Osteoblast (primary cell): ENCODE measurements around the gene PARD6G. TPM values are rescaled to one million over a fixed set of nuclear protein-coding genes. Genes with fewer than 3 reads are reported as not detected.

Experiments
- DNase-seq: peaks from one replicate; pipeline ENCODE4 v3.0.0; 2011; ENCODE audit warnings: low spot score, mixed read lengths; ENCODE audit not compliant: insufficient read length; ENCODE audit errors: missing footprints
- H2AFZ ChIP-seq: 2 replicates; pipeline ENCODE4 v1.6.0; 2011; ENCODE audit warnings: mild to moderate bottlenecking, low read length
- H3K27ac ChIP-seq: 2 replicates; pipeline ENCODE4 v1.5.1; 2011; ENCODE audit warnings: mild to moderate bottlenecking, low read depth, low read length, moderate library complexity
- H3K27me3 ChIP-seq: 2 replicates; pipeline ENCODE4 v1.6.0; 2012; ENCODE audit warnings: mild to moderate bottlenecking, control low read depth, inconsistent platforms, low read length, moderate library complexity; ENCODE audit not compliant: insufficient read depth
- H3K36me3 ChIP-seq: 2 replicates; pipeline ENCODE4 v1.5.1; 2011; ENCODE audit warnings: mild to moderate bottlenecking, low read length, control low read depth, moderate library complexity; ENCODE audit not compliant: insufficient read depth
- H3K4me1 ChIP-seq: 2 replicates; pipeline ENCODE4 v1.5.1; 2011; ENCODE audit warnings: mild to moderate bottlenecking, low read length, control low read depth, moderate library complexity; ENCODE audit not compliant: insufficient read depth
- H3K4me2 ChIP-seq: 2 replicates; pipeline ENCODE4 v1.6.0; 2011; ENCODE audit warnings: mild to moderate bottlenecking, low read length; ENCODE audit not compliant: insufficient read depth
- H3K4me3 ChIP-seq: fragments of 200-600 bp; sonication (generic); 3 replicates; pipeline ENCODE4 v1.5.1; 2012; ENCODE audit warnings: mild to moderate bottlenecking, low read length, inconsistent platforms; ENCODE audit not compliant: insufficient read depth
- H3K79me2 ChIP-seq: 2 replicates; pipeline ENCODE4 v1.6.0; 2012; ENCODE audit warnings: mild to moderate bottlenecking, low read length, control low read depth, inconsistent platforms; ENCODE audit not compliant: insufficient read depth
- H3K9me3 ChIP-seq: 2 replicates; pipeline ENCODE4 v1.5.1; 2011; ENCODE audit warnings: low read depth, low read length, control low read depth
- H4K20me1 ChIP-seq: 2 replicates; pipeline ENCODE4 v1.6.0; 2012; ENCODE audit warnings: mild to moderate bottlenecking, low read length, control low read depth; ENCODE audit not compliant: insufficient read depth
- total RNA-seq: library from RNA; depleted of rRNA; stranded (reverse); fragments of >200 nt; gene quantifications from 2 replicates; pipeline ENCODE4 v1.2.3, GENCODE V29; 2012
- TF ChIP-seq, protein P1 (sequence below): IDR thresholded peaks from 2 replicates; pipeline ENCODE4 v1.5.1; 2011; ENCODE audit warnings: mild to moderate bottlenecking, low read depth, low read length, moderate library complexity; ENCODE audit errors: extremely low read depth

The PARD6G gene
- total RNA-seq, 1 donor, result 2.2 TPM

DNA sequence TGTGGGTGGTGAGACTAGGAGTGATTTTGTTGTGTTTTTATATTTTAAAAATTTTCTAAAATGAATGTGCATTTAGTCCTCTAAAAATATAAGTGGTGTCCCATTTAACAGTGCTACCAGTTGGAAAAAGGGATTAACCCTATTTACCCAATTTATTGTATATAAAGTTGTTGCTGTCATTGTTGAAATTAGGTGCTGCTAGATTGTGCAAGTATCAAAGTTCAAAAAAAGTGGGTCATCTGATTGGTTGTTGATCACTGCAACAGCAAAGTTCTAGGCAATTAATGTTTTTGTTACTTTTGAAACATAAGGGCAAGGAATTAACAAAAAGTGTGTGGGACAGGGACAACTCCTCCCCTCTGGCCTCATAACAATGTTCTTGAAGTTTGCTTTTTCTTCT lies 97.6 kb downstream of the PARD6G start:
- Histone ChIP-seq H3K9me3 (no peaks in the 10 kb centered on the region), H3K4me1 (peaks cover 8% of the 10 kb centered on the region), H3K4me2 (no peak overlapping the region), H2AFZ (no peak overlapping the region), H3K4me3 (no peak overlapping the region), H4K20me1 (no peaks in the 10 kb centered on the region), H3K27ac (no peak overlapping the region), H3K79me2 (no peaks in the 10 kb centered on the region), H3K27me3 (no peaks in the 10 kb centered on the region), H3K36me3 (no peaks in the 10 kb centered on the region)
- DNase-seq, result no peak
- TF ChIP-seq, protein P1, sequence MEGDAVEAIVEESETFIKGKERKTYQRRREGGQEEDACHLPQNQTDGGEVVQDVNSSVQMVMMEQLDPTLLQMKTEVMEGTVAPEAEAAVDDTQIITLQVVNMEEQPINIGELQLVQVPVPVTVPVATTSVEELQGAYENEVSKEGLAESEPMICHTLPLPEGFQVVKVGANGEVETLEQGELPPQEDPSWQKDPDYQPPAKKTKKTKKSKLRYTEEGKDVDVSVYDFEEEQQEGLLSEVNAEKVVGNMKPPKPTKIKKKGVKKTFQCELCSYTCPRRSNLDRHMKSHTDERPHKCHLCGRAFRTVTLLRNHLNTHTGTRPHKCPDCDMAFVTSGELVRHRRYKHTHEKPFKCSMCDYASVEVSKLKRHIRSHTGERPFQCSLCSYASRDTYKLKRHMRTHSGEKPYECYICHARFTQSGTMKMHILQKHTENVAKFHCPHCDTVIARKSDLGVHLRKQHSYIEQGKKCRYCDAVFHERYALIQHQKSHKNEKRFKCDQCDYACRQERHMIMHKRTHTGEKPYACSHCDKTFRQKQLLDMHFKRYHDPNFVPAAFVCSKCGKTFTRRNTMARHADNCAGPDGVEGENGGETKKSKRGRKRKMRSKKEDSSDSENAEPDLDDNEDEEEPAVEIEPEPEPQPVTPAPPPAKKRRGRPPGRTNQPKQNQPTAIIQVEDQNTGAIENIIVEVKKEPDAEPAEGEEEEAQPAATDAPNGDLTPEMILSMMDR, result no peak

DNA sequence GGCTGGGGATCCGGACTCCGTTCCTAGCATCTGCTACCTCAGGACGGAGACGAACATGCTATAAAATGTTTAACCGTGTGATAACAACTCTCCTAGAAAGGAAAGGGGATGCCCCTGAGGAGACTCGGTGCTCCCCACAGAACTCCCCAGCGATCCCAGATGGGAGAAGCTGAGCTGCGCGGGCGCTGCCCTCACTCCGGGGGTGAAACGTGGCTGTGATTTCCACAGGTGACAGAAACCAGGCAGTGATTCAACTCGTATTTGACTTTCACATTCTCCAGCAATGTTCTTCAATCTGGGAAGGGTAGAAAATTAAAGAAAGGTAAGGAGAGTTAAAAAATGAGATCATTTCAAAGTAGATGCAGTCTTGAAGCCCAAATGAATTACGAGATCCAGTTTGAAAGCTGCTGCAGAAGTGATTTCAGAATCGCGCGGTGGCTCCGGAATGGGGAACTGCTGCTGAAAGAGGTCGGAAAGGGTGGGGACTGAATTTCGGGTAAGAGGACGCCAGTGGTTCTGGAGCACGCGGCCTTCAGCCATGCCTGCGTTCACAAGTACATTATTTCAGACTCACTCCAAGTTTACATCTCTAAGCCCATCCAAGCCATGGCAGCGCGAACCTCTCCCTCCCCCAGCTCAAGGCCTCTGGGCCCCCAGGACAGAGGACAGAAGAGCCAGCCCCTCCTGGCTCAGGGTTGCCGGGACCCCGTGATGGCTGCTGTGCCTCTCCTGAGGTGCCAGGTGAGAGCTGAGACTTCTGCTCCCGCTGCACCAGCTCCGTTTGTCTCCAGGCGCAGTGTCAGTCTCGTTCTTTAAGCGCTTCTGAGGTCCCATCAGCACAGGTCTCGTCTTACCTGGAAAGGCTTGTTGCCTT lies 98.8 kb downstream of the PARD6G start:
- H2AFZ ChIP-seq, result peak overlapping the region; percentile 94
- no peaks in the 10 kb centered on the region for H3K9me3 ChIP-seq
- H3K79me2 ChIP-seq, result no peaks in the 10 kb centered on the region
- no peaks in the 10 kb centered on the region for H3K36me3 ChIP-seq
- peak overlapping the region; percentile 83 for H3K4me3 ChIP-seq
- DNase-seq, result no peak
- H3K4me1 ChIP-seq, result peaks cover 8% of the 10 kb centered on the region
- H4K20me1 ChIP-seq, result no peaks in the 10 kb centered on the region
- TF ChIP-seq, protein P1, result no peak
- no peaks in the 10 kb centered on the region for H3K27me3 ChIP-seq
- H3K4me2 ChIP-seq, result peak overlapping the region; percentile 98
- H3K27ac ChIP-seq, result peak overlapping the region; percentile 52

DNA sequence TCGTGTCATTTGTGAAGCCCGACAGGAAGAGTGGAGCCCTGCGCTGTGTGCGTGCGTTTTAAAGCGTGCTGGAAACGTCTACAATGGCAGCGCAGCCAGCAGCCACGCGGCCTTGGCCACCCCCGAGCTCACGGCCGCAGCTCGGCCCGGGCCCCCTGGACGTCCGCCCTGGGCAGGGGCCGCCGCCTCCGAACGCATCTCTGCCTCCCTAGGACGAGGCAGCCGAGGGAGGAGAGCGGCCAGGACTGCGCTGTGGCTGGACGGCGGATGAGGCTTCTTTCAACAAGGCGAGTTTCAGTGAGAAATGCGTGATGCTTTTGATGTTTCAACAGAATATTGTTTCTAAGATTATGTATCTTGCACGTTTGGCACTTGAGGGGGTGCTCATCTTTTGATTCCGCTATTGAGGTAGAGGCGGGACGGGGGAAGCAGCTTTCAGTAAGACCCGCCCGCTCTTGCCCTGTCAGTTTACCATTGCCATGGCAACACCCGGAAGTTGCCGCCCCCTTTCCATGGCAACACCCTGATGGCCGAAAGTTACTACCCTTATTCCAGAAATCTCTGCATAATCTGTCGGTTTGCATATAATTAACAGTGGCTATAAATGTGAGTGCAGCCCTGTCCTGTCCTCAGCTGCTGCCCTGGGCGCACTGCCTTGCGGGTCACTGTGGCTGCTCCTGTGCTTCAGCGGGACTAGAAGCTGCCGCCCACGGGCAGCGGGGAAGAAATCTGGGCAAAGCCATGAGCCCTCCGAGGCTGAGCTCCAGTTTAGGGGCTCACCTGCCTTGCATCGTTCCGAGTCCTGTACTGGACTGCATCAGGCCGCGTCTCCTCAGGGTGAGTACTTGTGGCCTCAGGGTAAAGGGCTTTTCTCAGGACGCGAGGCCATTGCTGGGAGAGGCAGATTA lies 99.6 kb downstream of the PARD6G start:
- Histone ChIP-seq H3K4me3 (peak overlapping the region; percentile 83), H3K36me3 (no peaks in the 10 kb centered on the region), H3K9me3 (no peaks in the 10 kb centered on the region), H3K27ac (peak overlapping the region; percentile 52), H2AFZ (peak overlapping the region; percentile 94), H3K4me1 (peaks cover 8% of the 10 kb centered on the region), H3K27me3 (no peaks in the 10 kb centered on the region), H3K4me2 (peak overlapping the region; percentile 98), H3K79me2 (no peaks in the 10 kb centered on the region), H4K20me1 (no peaks in the 10 kb centered on the region)
- DNase-seq, result peak; percentile 92
- TF ChIP-seq, protein P1, result no peak
